ENCODE results near the gene RPS19BP1. TPM values are rescaled to one million over a fixed set of nuclear protein-coding genes. Genes with fewer than 3 reads are reported as not detected.
A peak's percentile ranks its signal among the peaks of the same experiment; 100 is the strongest.
"Not testable (repeated sequence)": the region's sequence is repeated elsewhere in the genome, so short reads cannot be mapped to it uniquely, and the experiment has no call there.

The RPS19BP1 gene
- total and polyA plus RNA-seq, 9 donors, result 9.1 to 130 (median 44.2) TPM

DNA sequence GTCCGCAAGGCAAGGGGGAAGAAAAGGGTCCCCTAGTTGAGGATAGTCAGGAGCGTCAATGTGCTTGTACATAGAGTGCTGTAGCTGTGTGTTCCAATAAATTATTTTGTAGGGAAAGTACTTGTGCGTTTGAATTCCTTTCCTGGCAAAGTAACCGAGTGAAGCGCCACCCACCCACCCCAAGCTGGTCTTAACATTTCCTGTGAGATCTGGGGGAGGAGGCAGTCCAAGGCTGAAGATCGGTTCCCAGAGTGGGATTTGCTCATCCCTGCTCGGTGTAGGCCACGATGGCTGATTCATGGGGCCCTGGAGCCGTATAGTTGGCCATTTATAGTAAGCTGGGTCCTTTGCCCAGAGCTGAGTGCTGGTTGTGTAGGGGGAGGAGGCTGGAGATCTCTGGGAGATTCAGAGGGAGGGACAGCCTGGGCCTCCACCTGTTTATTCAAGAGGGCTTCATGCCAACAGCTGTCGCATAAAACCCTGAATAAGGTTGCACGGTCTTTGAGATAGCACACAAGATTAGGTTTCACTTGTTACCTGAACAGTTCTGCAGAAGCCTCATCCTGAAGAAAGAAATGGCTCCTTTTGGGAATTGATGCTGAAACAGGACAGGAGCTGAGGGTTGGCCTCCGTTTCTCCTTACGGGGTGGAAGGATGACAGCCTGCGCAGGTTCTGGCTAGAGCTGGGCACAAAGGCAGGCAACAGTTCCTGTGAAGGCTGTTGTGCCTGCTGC is 9.8 kb downstream of the RPS19BP1 start:
- Histone ChIP-seq H3K27me3 (no peaks in the 10 kb centered on the region), H3K4me1 (ENCODE audit: insufficient read depth) (peaks cover 15% of the 10 kb centered on the region), H3K4me3 (peak overlapping the region; percentile 100), H3K9me3 (no peaks in the 10 kb centered on the region), H3K27ac (no peak overlapping the region), H3K36me3 (no peaks in the 10 kb centered on the region)
- TF ChIP-seq POLR2A (IDR thresholded peaks at IDR 0.05) (no peak), CTCF (IDR thresholded peaks at IDR 0.05) (no peak)
- intact Hi-C loops (cut with DNase I), result loop anchor here (5.0 to 10.0 kb wide), 6 partner anchors 118 to 658 kb away; partner anchors contain the start of genes RPL3 (in 3 of the 4), CBX7 (in 1 of the 4) and SYNGR1 (in 1 of the 4)
- 4 to 6% (median 6%) methylated on average over 14 of the region's 14 CpGs for WGBS, 3 donors
- DNase-seq, result peak in 3 of 5 donors; percentile 50 to 58 (median 52)

- not testable (repeated sequence) for H3K36me3 ChIP-seq, DNase-seq, H3K27me3 ChIP-seq, H3K9me3 ChIP-seq
- 1 to 9% (median 3%) methylated on average over 4 to 5 of the region's 5 CpGs for WGBS, 3 donors
- H3K4me3 ChIP-seq, result peak overlapping the region; percentile 100
- H3K4me1 ChIP-seq (ENCODE audit: insufficient read depth), result peaks cover 13% of the 10 kb centered on the region
- H3K27ac ChIP-seq, result peak overlapping the region in 1 of 2 donors; percentile 12
- intact Hi-C loops (cut with DNase I), result loop anchor here (5.0 to 10.0 kb wide), 6 partner anchors 117 to 657 kb away; partner anchors contain the start of genes RPL3 (in 3 of the 4), CBX7 (in 1 of the 4) and SYNGR1 (in 1 of the 4)
Observed at GRCh38 chr22:39522091-39522490, 10.5 kb downstream of the RPS19BP1 start.

DNA sequence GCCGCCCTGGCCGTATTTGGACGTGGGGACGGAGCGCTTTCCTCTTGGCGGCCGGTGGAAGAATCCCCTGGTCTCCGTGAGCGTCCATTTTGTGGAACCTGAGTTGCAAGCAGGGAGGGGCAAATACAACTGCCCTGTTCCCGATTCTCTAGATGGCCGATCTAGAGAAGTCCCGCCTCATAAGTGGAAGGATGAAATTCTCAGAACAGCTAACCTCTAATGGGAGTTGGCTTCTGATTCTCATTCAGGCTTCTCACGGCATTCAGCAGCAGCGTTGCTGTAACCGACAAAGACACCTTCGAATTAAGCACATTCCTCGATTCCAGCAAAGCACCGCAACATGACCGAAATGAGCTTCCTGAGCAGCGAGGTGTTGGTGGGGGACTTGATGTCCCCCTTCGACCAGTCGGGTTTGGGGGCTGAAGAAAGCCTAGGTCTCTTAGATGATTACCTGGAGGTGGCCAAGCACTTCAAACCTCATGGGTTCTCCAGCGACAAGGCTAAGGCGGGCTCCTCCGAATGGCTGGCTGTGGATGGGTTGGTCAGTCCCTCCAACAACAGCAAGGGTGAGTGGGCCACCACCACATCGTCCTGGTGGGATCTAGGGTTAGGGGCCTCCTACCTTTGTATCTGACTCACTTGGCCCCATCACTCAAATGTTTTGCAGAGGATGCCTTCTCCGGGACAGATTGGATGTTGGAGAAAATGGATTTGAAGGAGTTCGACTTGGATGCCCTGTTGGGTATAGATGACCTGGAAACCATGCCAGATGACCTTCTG is 11.3 kb downstream of the RPS19BP1 start:
- intact Hi-C loops (cut with DNase I), result loop anchor here (5.0 to 10.0 kb wide), 6 partner anchors 116 to 656 kb away; partner anchors contain the start of genes RPL3 (in 3 of the 4), CBX7 (in 1 of the 4) and SYNGR1 (in 1 of the 4)
- peaks cover 13% of the 10 kb centered on the region for H3K4me1 ChIP-seq (ENCODE audit: insufficient read depth)
- peak overlapping the region; percentile 86 to 95 for H3K27ac ChIP-seq
- H3K4me3 ChIP-seq, result peak overlapping the region; percentile 100
- H3K9me3 ChIP-seq, H3K27me3 ChIP-seq, H3K36me3 ChIP-seq, DNase-seq: not testable (repeated sequence)
- WGBS, 3 donors, result 0 to 1% (median 0%) methylated on average over 23 to 28 of the region's 28 CpGs

- H3K27me3 ChIP-seq, result no peaks in the 10 kb centered on the region
- 0 to 1% (median 0%) methylated on average over 65 to 86 of the region's 86 CpGs for WGBS, 3 donors
- intact Hi-C loops (cut with DNase I), result loop anchor here (5.0 to 10.0 kb wide), 6 partner anchors 116 to 656 kb away; partner anchors contain the start of genes RPL3 (in 3 of the 4), CBX7 (in 1 of the 4) and SYNGR1 (in 1 of the 4)
Observed at GRCh38 chr22:39520226-39521105, 12.1 kb downstream of the RPS19BP1 start, which contains the start of gene ATF4. Gene ATF4, plus strand, starts transcription at chr22:39520562. Its CDS starts 884 bp downstream, at chr22:39521446.

More at GRCh38 chr22:39520226-39521105, 12.1 kb downstream of the RPS19BP1 start, which contains the start of gene ATF4:
- H3K36me3 ChIP-seq, result no peaks in the 10 kb centered on the region
- TF ChIP-seq CTCF (IDR thresholded peaks at IDR 0.05) (peak in 2 of 3 donors; percentile 14 to 35), POLR2A (IDR thresholded peaks at IDR 0.05) (peak; percentile 99), EP300 (IDR thresholded peaks at IDR 0.05) (no peak)
- H3K4me1 ChIP-seq (ENCODE audit: insufficient read depth), result peaks cover 13% of the 10 kb centered on the region
- no peaks in the 10 kb centered on the region for H3K9me3 ChIP-seq
- peak within 1 kb of the TSS; percentile 86 to 95 for H3K27ac ChIP-seq
- H3K4me3 ChIP-seq, result peak within 1 kb of the TSS; percentile 100
- DNase-seq, result peak; percentile 93 to 96 (median 94)
